T-helper 2 cell treated with Interferon-gamma antibody and Interleukin-4, amounts not matched to agents 5 μg/mL and 100 μg/mL, for 36 hours (primary cell): ENCODE results near the gene CCDC63.

Source experiments
- DNase-seq: peaks from one replicate; pipeline ENCODE4 v3.0.0; 2021; ENCODE audit warnings: low spot score
- H3K27ac Mint-ChIP-seq: one replicate; pipeline ENCODE4 v1.8.0; 2021; ENCODE audit warnings: mild to moderate bottlenecking, mixed read lengths
- H3K27me3 Mint-ChIP-seq: one replicate; pipeline ENCODE4 v1.8.0; 2021; ENCODE audit warnings: low read depth, mixed read lengths
- H3K36me3 Mint-ChIP-seq: one replicate; pipeline ENCODE4 v1.8.0; 2021; ENCODE audit warnings: low read depth, mixed read lengths
- H3K4me1 Mint-ChIP-seq: one replicate; pipeline ENCODE4 v1.8.0; 2021; ENCODE audit warnings: low read depth, mixed read lengths
- H3K4me3 Mint-ChIP-seq: one replicate; pipeline ENCODE4 v1.8.0; 2022; ENCODE audit warnings: mild to moderate bottlenecking, moderate library complexity, mixed read lengths
- H3K9me3 Mint-ChIP-seq: one replicate; pipeline ENCODE4 v1.8.0; 2021; ENCODE audit warnings: mixed read lengths

Gene CCDC63

DNA sequence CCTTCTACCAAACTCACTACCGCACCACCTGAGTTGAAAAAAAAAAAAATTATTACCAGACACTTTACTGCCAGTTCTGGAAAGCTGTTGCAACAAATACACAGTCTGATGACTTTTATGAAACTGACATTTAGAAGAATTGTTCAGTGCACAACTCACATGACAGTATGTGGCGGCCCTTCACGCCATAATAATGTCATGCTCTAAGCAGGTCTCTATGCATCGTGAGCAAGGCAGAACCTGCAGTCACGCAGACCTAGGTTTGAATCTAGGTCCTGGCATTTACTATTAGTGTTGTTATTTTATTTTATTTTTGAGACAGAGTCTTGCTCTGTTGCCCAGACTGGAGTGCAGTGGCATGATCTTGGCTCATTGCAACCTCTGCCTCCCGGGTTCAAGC lies 65.5 kb downstream of the CCDC63 start:
- no peak overlapping the region for H3K27ac Mint-ChIP-seq
- H3K27me3 Mint-ChIP-seq, result peaks cover 3% of the 10 kb centered on the region
- H3K9me3 Mint-ChIP-seq, result no peaks in the 10 kb centered on the region
- DNase-seq, result no peak
- no peaks in the 10 kb centered on the region for H3K36me3 Mint-ChIP-seq
- H3K4me3 Mint-ChIP-seq, result no peak overlapping the region
- no peaks in the 10 kb centered on the region for H3K4me1 Mint-ChIP-seq

GRCh38 chr12:110913119-110914056 lies 66.6 kb downstream of the CCDC63 start:
- no peaks in the 10 kb centered on the region for H3K9me3 Mint-ChIP-seq
- no peaks in the 10 kb centered on the region for H3K36me3 Mint-ChIP-seq
- H3K4me1 Mint-ChIP-seq, result no peaks in the 10 kb centered on the region
- H3K4me3 Mint-ChIP-seq, result no peak overlapping the region
- peaks cover 3% of the 10 kb centered on the region for H3K27me3 Mint-ChIP-seq
- no peak overlapping the region for H3K27ac Mint-ChIP-seq
- no peak for DNase-seq

- Mint-ChIP-seq H3K27ac (no peak overlapping the region), H3K9me3 (no peaks in the 10 kb centered on the region), H3K4me1 (no peaks in the 10 kb centered on the region), H3K4me3 (no peak overlapping the region), H3K27me3 (peaks cover 3% of the 10 kb centered on the region), H3K36me3 (no peaks in the 10 kb centered on the region)
- no peak for DNase-seq
Measured at GRCh38 chr12:110916295-110916875, 69.6 kb downstream of the CCDC63 start.

DNA sequence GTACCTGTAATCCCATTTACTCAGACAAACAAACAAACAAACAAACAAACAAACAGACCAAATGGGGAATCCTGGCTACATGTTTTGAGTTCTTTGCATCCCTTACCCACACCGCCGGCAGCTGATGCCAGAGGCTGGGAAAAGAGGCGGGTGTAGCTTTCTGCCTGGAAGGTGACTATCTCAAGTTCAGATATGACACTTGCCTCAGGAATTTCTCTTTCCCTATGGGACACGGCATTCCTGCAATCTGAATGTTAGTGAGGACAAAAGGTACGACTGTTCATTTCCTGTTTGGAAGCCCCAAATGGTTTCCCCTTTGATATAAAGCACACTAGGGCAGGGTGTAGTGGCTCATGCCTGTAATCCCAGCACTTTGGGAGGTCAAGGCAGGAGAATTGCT lies 70.7 kb downstream of the CCDC63 start:
- Mint-ChIP-seq H3K4me3 (no peak overlapping the region), H3K4me1 (no peaks in the 10 kb centered on the region), H3K27ac (no peak overlapping the region), H3K36me3 (no peaks in the 10 kb centered on the region), H3K9me3 (no peaks in the 10 kb centered on the region), H3K27me3 (peaks cover 3% of the 10 kb centered on the region)
- no peak for DNase-seq

- Mint-ChIP-seq H3K4me1 (no peaks in the 10 kb centered on the region), H3K36me3 (no peaks in the 10 kb centered on the region), H3K27me3 (peaks cover 3% of the 10 kb centered on the region), H3K4me3 (no peak overlapping the region), H3K27ac (no peak overlapping the region), H3K9me3 (no peaks in the 10 kb centered on the region)
- no peak for DNase-seq
Measured at GRCh38 chr12:110917961-110918360, 71.2 kb downstream of the CCDC63 start.

DNA sequence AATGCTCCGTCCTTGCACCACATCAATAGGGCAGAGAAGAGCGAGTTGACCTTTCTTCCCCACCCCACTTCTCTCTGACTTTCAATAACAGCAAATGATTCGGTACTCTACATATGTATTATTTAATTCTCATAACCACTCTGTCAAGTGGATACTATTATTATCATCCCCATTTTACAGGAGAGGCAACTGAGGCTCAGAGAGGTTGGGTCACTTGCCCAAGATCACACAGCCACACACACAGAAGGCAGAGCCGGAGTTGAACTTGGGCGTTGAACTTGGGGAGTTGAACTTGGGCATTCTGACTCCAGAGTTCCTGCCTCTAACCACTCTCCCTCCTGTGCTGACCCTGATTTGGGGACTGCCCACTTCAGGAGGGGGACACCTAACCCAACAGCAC lies 72.9 kb downstream of the CCDC63 start:
- DNase-seq, result no peak
- Mint-ChIP-seq H3K4me3 (no peak overlapping the region), H3K9me3 (no peaks in the 10 kb centered on the region), H3K27ac (no peak overlapping the region), H3K4me1 (no peaks in the 10 kb centered on the region), H3K36me3 (no peaks in the 10 kb centered on the region), H3K27me3 (peaks cover 3% of the 10 kb centered on the region)

DNA sequence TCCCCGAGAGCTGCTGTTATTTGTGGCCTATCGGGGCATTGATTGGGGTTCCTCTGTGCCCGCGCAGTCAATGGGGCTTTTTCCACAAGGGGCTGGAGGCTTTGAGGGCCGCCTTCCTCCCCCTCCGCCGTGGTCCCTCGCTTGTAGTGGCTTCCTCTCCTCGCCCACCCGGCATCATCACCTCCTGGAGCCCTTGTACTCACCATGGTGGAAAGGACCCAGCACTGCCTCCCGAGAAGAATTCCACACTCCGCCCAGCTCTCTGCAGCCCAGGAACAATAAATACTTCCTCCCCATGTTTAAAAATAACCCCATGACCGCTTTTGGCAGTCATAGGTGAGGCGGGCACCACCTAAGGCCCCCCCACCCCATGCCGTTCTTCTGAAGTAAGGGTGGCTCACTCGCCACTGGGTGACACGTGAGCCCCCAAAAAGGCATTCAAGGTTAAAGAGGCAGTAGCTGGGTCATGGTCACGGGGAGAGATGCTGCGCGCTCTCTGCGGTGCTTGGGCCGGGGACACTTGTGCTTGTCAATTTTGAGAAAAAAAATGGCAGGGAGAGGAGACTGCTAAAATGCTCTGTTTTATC lies 73.6 kb downstream of the CCDC63 start, which contains the start of gene MYL2:
MYL2 (minus strand) TSS at position 256 of the 587 bp plus-strand sequence; CDS start at position 206, 50 bp downstream.
- H3K36me3 Mint-ChIP-seq, result no peaks in the 10 kb centered on the region
- no peak within 1 kb of the TSS for H3K27ac Mint-ChIP-seq
- no peaks in the 10 kb centered on the region for H3K4me1 Mint-ChIP-seq
- H3K27me3 Mint-ChIP-seq, result peaks cover 3% of the 10 kb centered on the region
- H3K9me3 Mint-ChIP-seq, result no peaks in the 10 kb centered on the region
- DNase-seq, result no peak
- H3K4me3 Mint-ChIP-seq, result no peak within 1 kb of the TSS

- Mint-ChIP-seq H3K4me1 (no peaks in the 10 kb centered on the region), H3K4me3 (no peak overlapping the region), H3K36me3 (no peaks in the 10 kb centered on the region), H3K27ac (no peak overlapping the region), H3K27me3 (peaks cover 2% of the 10 kb centered on the region), H3K9me3 (no peaks in the 10 kb centered on the region)
- DNase-seq, result no peak
Measured at GRCh38 chr12:110921262-110921661, 74.5 kb downstream of the CCDC63 start.

DNA sequence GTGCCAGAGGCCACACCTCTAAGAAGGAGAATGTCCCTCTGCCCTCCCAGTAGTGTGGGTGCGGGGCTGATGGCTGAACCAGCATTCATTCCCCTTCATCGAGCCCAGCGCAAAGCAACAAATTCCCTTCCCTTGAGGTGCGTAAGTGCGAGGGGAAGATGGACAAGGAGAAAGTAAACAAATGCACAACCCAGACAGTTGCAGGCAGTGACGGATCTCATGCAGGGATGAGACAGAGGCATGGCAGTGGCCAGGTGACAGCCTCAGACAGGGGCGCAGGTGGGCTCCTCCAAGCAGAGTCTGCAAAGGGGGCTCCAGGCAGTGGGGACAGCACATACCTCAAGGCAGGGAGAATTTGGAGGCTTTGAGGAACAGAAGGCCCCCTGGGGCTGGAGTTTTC lies 75.9 kb downstream of the CCDC63 start:
- Mint-ChIP-seq H3K27ac (no peak overlapping the region), H3K4me1 (no peaks in the 10 kb centered on the region), H3K36me3 (no peaks in the 10 kb centered on the region), H3K27me3 (no peaks in the 10 kb centered on the region), H3K4me3 (no peak overlapping the region), H3K9me3 (no peaks in the 10 kb centered on the region)
- no peak for DNase-seq

GRCh38 chr12:110923192-110923591 lies 76.4 kb downstream of the CCDC63 start:
- Mint-ChIP-seq H3K9me3 (no peaks in the 10 kb centered on the region), H3K4me3 (no peak overlapping the region), H3K36me3 (no peaks in the 10 kb centered on the region), H3K27ac (no peak overlapping the region), H3K4me1 (no peaks in the 10 kb centered on the region), H3K27me3 (no peaks in the 10 kb centered on the region)
- DNase-seq, result no peak

DNA sequence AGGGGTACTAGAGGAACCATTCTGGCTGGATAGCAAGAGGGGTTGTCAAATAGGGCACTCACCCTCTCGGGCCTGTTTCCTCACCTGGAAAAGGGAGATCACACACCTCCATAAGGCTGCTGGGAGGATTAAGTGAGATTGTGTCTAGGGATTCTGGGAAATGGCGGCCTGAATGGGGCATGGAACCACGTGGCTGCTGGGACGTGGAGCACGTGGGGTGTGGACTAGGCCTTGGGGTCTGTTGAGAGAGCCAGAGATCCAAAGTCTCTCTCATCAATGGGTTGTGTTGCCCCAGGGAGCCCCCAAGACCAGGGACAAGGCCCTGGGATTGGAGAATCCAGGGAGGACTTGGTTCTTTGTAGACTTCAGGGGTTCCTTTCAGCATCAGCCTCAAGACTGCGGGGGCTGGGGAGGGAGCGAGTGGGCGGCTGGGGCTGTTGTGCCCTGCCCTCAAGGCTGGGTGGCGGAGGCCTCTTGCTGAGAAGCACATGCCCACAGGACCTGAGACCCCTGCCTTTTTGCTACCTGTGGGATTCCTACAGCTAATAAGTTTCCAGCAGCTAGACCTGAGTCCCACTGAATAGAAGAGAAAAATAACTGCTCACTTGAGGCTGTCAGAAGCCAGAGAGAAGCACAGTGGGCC lies 77.0 kb downstream of the CCDC63 start:
- H3K9me3 Mint-ChIP-seq, result no peaks in the 10 kb centered on the region
- no peaks in the 10 kb centered on the region for H3K4me1 Mint-ChIP-seq
- no peak for DNase-seq
- no peak overlapping the region for H3K27ac Mint-ChIP-seq
- H3K36me3 Mint-ChIP-seq, result no peaks in the 10 kb centered on the region
- no peaks in the 10 kb centered on the region for H3K27me3 Mint-ChIP-seq
- no peak overlapping the region for H3K4me3 Mint-ChIP-seq

DNA sequence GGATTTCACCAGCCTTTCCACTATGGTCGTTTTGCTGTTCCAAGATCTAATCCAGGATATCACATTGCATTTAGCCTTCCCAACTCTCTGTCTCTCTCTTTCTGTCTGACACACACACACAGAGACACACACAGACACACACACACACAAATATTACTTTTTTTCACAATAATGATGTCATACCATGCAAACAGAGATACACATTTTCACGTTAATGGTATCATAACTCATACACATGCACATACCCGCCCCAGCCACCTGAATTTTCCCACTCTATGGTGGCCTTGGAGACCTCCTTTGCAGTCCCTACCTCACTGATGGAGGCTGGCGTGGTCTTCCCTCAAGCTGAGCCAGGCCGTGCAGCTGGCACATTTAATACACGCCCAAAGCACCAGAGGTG lies 80.8 kb downstream of the CCDC63 start:
- H3K4me1 Mint-ChIP-seq, result no peaks in the 10 kb centered on the region
- H3K9me3 Mint-ChIP-seq, result no peaks in the 10 kb centered on the region
- no peak for DNase-seq
- no peak overlapping the region for H3K4me3 Mint-ChIP-seq
- no peak overlapping the region for H3K27ac Mint-ChIP-seq
- no peaks in the 10 kb centered on the region for H3K27me3 Mint-ChIP-seq
- no peaks in the 10 kb centered on the region for H3K36me3 Mint-ChIP-seq

- Mint-ChIP-seq H3K27ac (no peak overlapping the region), H3K4me1 (no peaks in the 10 kb centered on the region), H3K36me3 (no peaks in the 10 kb centered on the region), H3K9me3 (no peaks in the 10 kb centered on the region), H3K27me3 (no peaks in the 10 kb centered on the region), H3K4me3 (no peak overlapping the region)
- DNase-seq, result no peak
Measured at GRCh38 chr12:110928700-110929099, 81.9 kb downstream of the CCDC63 start.

- DNase-seq, result no peak
- no peaks in the 10 kb centered on the region for H3K27me3 Mint-ChIP-seq
- no peak overlapping the region for H3K27ac Mint-ChIP-seq
- no peaks in the 10 kb centered on the region for H3K4me1 Mint-ChIP-seq
- H3K9me3 Mint-ChIP-seq, result no peaks in the 10 kb centered on the region
- no peaks in the 10 kb centered on the region for H3K36me3 Mint-ChIP-seq
- no peak overlapping the region for H3K4me3 Mint-ChIP-seq
Measured at GRCh38 chr12:110929818-110930217, 83.0 kb downstream of the CCDC63 start.
